GM21825 (cell line): ENCODE results near the gene SLC7A10.
"Not testable (repeated sequence)": the region's sequence is repeated elsewhere in the genome, so short reads cannot be mapped to it uniquely, and the experiment has no call there.

Experiments used
- ATAC-seq: cut with Tn5 transposase; IDR thresholded peaks from one replicate; pipeline ENCODE4 v1.9.1; 2021; ENCODE audit warnings: mild to moderate bottlenecking, moderate library complexity; ENCODE audit not compliant: unreplicated experiment

Gene SLC7A10

GRCh38 chr19:33187183-33187540 lies 38.5 kb downstream of the SLC7A10 start:
- ATAC-seq: no peak

- no peak for ATAC-seq
Measured at GRCh38 chr19:33186431-33187182, 39.0 kb downstream of the SLC7A10 start.

- ATAC-seq: peak; percentile 17
Measured at GRCh38 chr19:33177417-33177979, 48.2 kb downstream of the SLC7A10 start.

GRCh38 chr19:33176670-33177416 lies 48.8 kb downstream of the SLC7A10 start:
- ATAC-seq: peak; percentile 73

GRCh38 chr19:33175886-33176669 lies 49.6 kb downstream of the SLC7A10 start:
- ATAC-seq: no peak

- ATAC-seq: no peak
Measured at GRCh38 chr19:33175156-33175782, 50.4 kb downstream of the SLC7A10 start.

GRCh38 chr19:33174186-33174585 lies 51.5 kb downstream of the SLC7A10 start:
- ATAC-seq: no peak

- ATAC-seq: no peak
Measured at GRCh38 chr19:33171916-33172359, 53.7 kb downstream of the SLC7A10 start.

GRCh38 chr19:33171222-33171795 lies 54.3 kb downstream of the SLC7A10 start:
- no peak for ATAC-seq

- no peak for ATAC-seq
Measured at GRCh38 chr19:33168528-33168927, 57.1 kb downstream of the SLC7A10 start.

- no peak for ATAC-seq
Measured at GRCh38 chr19:33167438-33167837, 58.2 kb downstream of the SLC7A10 start.

- not testable (repeated sequence) for ATAC-seq
Measured at GRCh38 chr19:33166037-33166436, 59.6 kb downstream of the SLC7A10 start.

- no peak for ATAC-seq
Measured at GRCh38 chr19:33163481-33163880, 62.2 kb downstream of the SLC7A10 start.

- no peak for ATAC-seq
Measured at GRCh38 chr19:33161201-33161600, 64.4 kb downstream of the SLC7A10 start.

GRCh38 chr19:33159893-33160292 lies 65.8 kb downstream of the SLC7A10 start:
- ATAC-seq: no peak

- ATAC-seq: no peak
Measured at GRCh38 chr19:33159149-33159548, 66.5 kb downstream of the SLC7A10 start.
